Vagina (tissue), 2 donors: ENCODE measurements around the gene GPR55.
A peak's percentile ranks its signal among the peaks of the same experiment; 100 is the strongest.

Experiments used
- CTCF ChIP-seq, 3 experiments: fragments of 450-650 bp in 2 of 3; fragments of 200-600 bp in 1 of 3; sonication (generic) in 1 of 3; IDR thresholded peaks; one replicate each; pipeline ENCODE4 v1.5.1; 2017 to 2019; ENCODE audit warnings: antibody characterized with exemption in 3 of 3, mild to moderate bottlenecking in 2 of 3, moderate library complexity in 2 of 3
- POLR2A ChIP-seq, 2 donors: fragments of 450-650 bp; IDR thresholded peaks; one replicate each; pipeline ENCODE4 v1.6.1; 2017; ENCODE audit warnings: antibody characterized with exemption in 2 of 2, mild to moderate bottlenecking in 2 of 2, moderate library complexity in 2 of 2
- POLR2AphosphoS5 ChIP-seq, 2 donors: sonication (generic); formaldehyde crosslinking; IDR thresholded peaks; one replicate each; pipeline ENCODE4 v1.9.0; 2017; ENCODE audit warnings: antibody characterized with exemption in 2 of 2, mild to moderate bottlenecking in 2 of 2, low read depth in 1 of 2; ENCODE audit not compliant: insufficient read depth in 1 of 2

GRCh38 chr2:230865766-230866755 lies 59.0 kb downstream of the GPR55 start:
- no peak for TF ChIP-seq CTCF (IDR thresholded peaks at IDR 0.05)
- TF ChIP-seq POLR2A (IDR thresholded peaks at IDR 0.05) = no peak
- TF ChIP-seq POLR2AphosphoS5 (IDR thresholded peaks at IDR 0.05; ENCODE audit: insufficient read depth in 1 of 2, low read depth in 1 of 2) = peak in 1 of 2 donors; percentile 24
